Gastroesophageal sphincter (tissue), 4 donors: ENCODE measurements around the gene XYLB. TPM values are rescaled to one million over a fixed set of nuclear protein-coding genes. Genes with fewer than 3 reads are reported as not detected.

Experiments
- ATAC-seq: fragments of 150-250 bp; one replicate; pipeline ENCODE4 v1.9.1; 2016; ENCODE audit warnings: mild to moderate bottlenecking, moderate library complexity
- H3K27ac ChIP-seq, 4 donors: fragments of 200-600 bp; sonication (generic) in 3 of 4; 1 replicate in 3 of 4; 2 replicates in 1 of 4; pipeline ENCODE4 v1.5.1; 2016 to 2019
- H3K27me3 ChIP-seq: fragments of 200-600 bp; sonication (generic); one replicate; pipeline ENCODE4 v1.5.1; 2019
- H3K36me3 ChIP-seq, 2 donors: fragments of 200-600 bp; sonication (generic); one replicate each; pipeline ENCODE4 v1.5.1; 2019; ENCODE audit warnings: control low read depth in 1 of 2
- H3K4me1 ChIP-seq, 3 donors: fragments of 200-600 bp; sonication (generic); 1 replicate in 2 of 3; 2 replicates in 1 of 3; pipeline ENCODE4 v1.5.1; 2016 to 2019; ENCODE audit warnings: control low read depth in 2 of 3
- H3K4me3 ChIP-seq, 2 donors: fragments of 200-600 bp; sonication (generic); one replicate each; pipeline ENCODE4 v1.5.1; 2019; ENCODE audit warnings: mild to moderate bottlenecking in 1 of 2, moderate library complexity in 1 of 2
- H3K9me3 ChIP-seq, 3 donors: fragments of 200-600 bp; sonication (generic); one replicate each; pipeline ENCODE4 v1.5.1; 2017 to 2019; ENCODE audit warnings: control low read depth in 2 of 3
- EP300 ChIP-seq: sonication (generic); formaldehyde crosslinking; IDR thresholded peaks from one replicate; pipeline ENCODE4 v1.6.1; 2017; ENCODE audit warnings: antibody characterized with exemption, mild to moderate bottlenecking
- POLR2A ChIP-seq, 2 donors: fragments of 450-650 bp; IDR thresholded peaks; one replicate each; pipeline ENCODE4 v1.6.1; 2017; ENCODE audit warnings: antibody characterized with exemption in 2 of 2, mild to moderate bottlenecking in 2 of 2, moderate library complexity in 1 of 2
- POLR2AphosphoS5 ChIP-seq: sonication (generic); formaldehyde crosslinking; IDR thresholded peaks from one replicate; pipeline ENCODE4 v1.6.1; 2017; ENCODE audit warnings: antibody characterized with exemption
- WGBS, 2 donors: methylation state at CpG; one replicate each; pipeline ENCODE4 v1.1.5; 2018; ENCODE audit warnings: low coverage in 1 of 2; 5-methylcytosine and 5-hydroxymethylcytosine counted together
- total RNA-seq, 4 donors: library from RNA; depleted of rRNA; stranded (reverse); fragments of >200 nt; gene quantifications; one replicate each; pipeline ENCODE4 v1.1.0, GENCODE V29; 2016
- TF ChIP-seq, protein P1 (sequence below), 4 experiments: fragments of 200-600 bp in 2 of 4; fragments of 450-650 bp in 2 of 4; sonication (generic) in 1 of 4; IDR thresholded peaks; one replicate each; pipeline ENCODE4 v1.5.1; 2017 to 2019; ENCODE audit warnings: antibody characterized with exemption in 4 of 4, mild to moderate bottlenecking in 2 of 4, moderate library complexity in 2 of 4

XYLB gene
- total RNA-seq, 4 donors from 2014 or later: 0.87 to 2.2 (median 1.8) TPM

- Histone ChIP-seq H3K36me3 (no peaks in the 10 kb centered on the region), H3K4me1 (no peaks in the 10 kb centered on the region), H3K27ac (no peak overlapping the region), H3K27me3 (no peaks in the 10 kb centered on the region), H3K9me3 (no peaks in the 10 kb centered on the region), H3K4me3 (no peak overlapping the region)
- no peak for ATAC-seq
- WGBS, 2 donors: 40% methylated on average over 1 of the region's 5 CpGs; no CpG with 5 or more reads in 1 of the 2 donors
- no peak for TF ChIP-seq POLR2A (IDR thresholded peaks at IDR 0.05)
- TF ChIP-seq, protein P1, sequence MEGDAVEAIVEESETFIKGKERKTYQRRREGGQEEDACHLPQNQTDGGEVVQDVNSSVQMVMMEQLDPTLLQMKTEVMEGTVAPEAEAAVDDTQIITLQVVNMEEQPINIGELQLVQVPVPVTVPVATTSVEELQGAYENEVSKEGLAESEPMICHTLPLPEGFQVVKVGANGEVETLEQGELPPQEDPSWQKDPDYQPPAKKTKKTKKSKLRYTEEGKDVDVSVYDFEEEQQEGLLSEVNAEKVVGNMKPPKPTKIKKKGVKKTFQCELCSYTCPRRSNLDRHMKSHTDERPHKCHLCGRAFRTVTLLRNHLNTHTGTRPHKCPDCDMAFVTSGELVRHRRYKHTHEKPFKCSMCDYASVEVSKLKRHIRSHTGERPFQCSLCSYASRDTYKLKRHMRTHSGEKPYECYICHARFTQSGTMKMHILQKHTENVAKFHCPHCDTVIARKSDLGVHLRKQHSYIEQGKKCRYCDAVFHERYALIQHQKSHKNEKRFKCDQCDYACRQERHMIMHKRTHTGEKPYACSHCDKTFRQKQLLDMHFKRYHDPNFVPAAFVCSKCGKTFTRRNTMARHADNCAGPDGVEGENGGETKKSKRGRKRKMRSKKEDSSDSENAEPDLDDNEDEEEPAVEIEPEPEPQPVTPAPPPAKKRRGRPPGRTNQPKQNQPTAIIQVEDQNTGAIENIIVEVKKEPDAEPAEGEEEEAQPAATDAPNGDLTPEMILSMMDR (IDR thresholded peaks at IDR 0.05): no peak
- TF ChIP-seq POLR2AphosphoS5: no peak
- no peak for TF ChIP-seq EP300
Measured at GRCh38 chr3:38313263-38313662, 33.3 kb upstream of the XYLB start.

GRCh38 chr3:38313695-38314094 is 32.9 kb upstream of the XYLB start:
- H3K27ac ChIP-seq: no peak overlapping the region
- H3K36me3 ChIP-seq: no peaks in the 10 kb centered on the region
- H3K4me3 ChIP-seq: no peak overlapping the region
- H3K27me3 ChIP-seq: no peaks in the 10 kb centered on the region
- 0 to 91% methylated on average over 1 to 4 of the region's 11 CpGs for WGBS, 2 donors
- TF ChIP-seq POLR2A (IDR thresholded peaks at IDR 0.05): no peak
- no peak for TF ChIP-seq POLR2AphosphoS5
- TF ChIP-seq, protein P1 (IDR thresholded peaks at IDR 0.05): no peak
- TF ChIP-seq EP300: no peak
- ATAC-seq: no peak
- no peaks in the 10 kb centered on the region for H3K9me3 ChIP-seq
- no peaks in the 10 kb centered on the region for H3K4me1 ChIP-seq

- Histone ChIP-seq H3K36me3 (no peaks in the 10 kb centered on the region), H3K9me3 (no peaks in the 10 kb centered on the region), H3K27me3 (no peaks in the 10 kb centered on the region), H3K27ac (no peak overlapping the region), H3K4me1 (no peaks in the 10 kb centered on the region), H3K4me3 (no peak overlapping the region)
- WGBS, 2 donors: 25 to 44% methylated on average over 3 to 4 of the region's 4 CpGs
- TF ChIP-seq EP300: no peak
- no peak for ATAC-seq
Measured at GRCh38 chr3:38314112-38314763, 32.3 kb upstream of the XYLB start.

DNA sequence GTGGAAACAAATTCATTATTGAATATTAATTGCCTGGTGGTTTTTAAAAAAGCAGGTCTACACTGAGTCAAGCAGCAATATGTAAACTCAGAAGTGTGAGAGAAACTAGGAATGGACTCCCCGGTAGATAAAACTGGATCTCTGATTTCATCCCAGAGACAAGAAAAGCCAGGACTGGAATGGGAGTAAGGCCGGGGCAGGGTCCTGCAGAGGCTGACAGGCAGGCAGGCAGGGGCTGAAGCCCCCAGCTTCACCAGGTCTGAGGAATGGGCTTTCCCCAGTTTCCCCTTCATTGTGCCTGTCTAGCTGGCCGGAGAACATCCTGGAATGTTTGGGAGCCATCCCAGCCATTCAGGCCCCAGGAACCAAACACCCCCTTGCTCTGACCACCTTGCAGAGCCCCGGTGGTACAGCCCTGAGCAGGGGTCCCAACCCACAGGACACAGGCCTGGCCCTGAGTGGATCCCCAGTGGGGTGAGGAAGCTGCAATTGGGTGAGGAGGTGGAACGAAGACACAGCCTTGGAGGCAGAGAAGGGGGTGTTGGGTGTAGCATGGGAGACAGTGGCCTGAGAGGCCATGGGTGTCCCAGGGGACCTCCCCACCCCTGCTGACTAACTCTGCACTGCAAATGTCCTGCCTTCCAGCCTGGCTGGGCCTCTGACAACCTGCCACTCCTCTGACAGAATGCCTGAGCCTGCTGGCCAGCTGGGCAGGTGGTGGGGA is 31.7 kb upstream of the XYLB start:
- Histone ChIP-seq H3K9me3 (no peaks in the 10 kb centered on the region), H3K4me1 (no peaks in the 10 kb centered on the region), H3K4me3 (no peak overlapping the region), H3K36me3 (no peaks in the 10 kb centered on the region), H3K27ac (no peak overlapping the region), H3K27me3 (no peaks in the 10 kb centered on the region)
- no peak for ATAC-seq
- WGBS, 2 donors: 38 to 84% methylated on average over 2 to 5 of the region's 5 CpGs
- no peak for TF ChIP-seq POLR2A (IDR thresholded peaks at IDR 0.05)
- TF ChIP-seq POLR2AphosphoS5: no peak
- TF ChIP-seq, protein P1 (IDR thresholded peaks at IDR 0.05): no peak
- no peak for TF ChIP-seq EP300

GRCh38 chr3:38315488-38316230 is 30.9 kb upstream of the XYLB start:
- no peaks in the 10 kb centered on the region for H3K9me3 ChIP-seq
- ATAC-seq: no peak
- H3K4me1 ChIP-seq: no peaks in the 10 kb centered on the region
- no peak overlapping the region for H3K27ac ChIP-seq
- TF ChIP-seq POLR2A (IDR thresholded peaks at IDR 0.05) (no peak), POLR2AphosphoS5 (no peak), EP300 (no peak)
- TF ChIP-seq, protein P1 (IDR thresholded peaks at IDR 0.05): no peak
- no peaks in the 10 kb centered on the region for H3K36me3 ChIP-seq
- WGBS, 2 donors: 64 to 79% methylated on average over 3 to 8 of the region's 10 CpGs
- no peaks in the 10 kb centered on the region for H3K27me3 ChIP-seq
- H3K4me3 ChIP-seq: no peak overlapping the region
